GM23248 (cell line): ENCODE results near the gene B9D1. TPM values are rescaled to one million over a fixed set of nuclear protein-coding genes. Genes with fewer than 3 reads are reported as not detected.

Experiments used
- DNase-seq: peaks from one replicate; pipeline ENCODE4 v3.0.0-alpha.2; 2015
- H2AFZ ChIP-seq: fragments of 200-600 bp; sonication (generic); 2 replicates; pipeline ENCODE4 v1.6.1; 2016; ENCODE audit warnings: antibody characterized with exemption
- H3F3A ChIP-seq: fragments of 200-600 bp; sonication (generic); 2 replicates; pipeline ENCODE4 v1.6.1; 2016; ENCODE audit warnings: mild to moderate bottlenecking, antibody characterized with exemption, mixed run types; ENCODE audit not compliant: insufficient read depth
- H3K27ac ChIP-seq: fragments of 200-600 bp; sonication (generic); 2 replicates; pipeline ENCODE4 v1.5.1; 2016; ENCODE audit warnings: mild to moderate bottlenecking
- H3K27me3 ChIP-seq: fragments of 200-600 bp; sonication (generic); replicated peaks from 2 replicates; pipeline ENCODE4 v1.6.1; 2016; ENCODE audit warnings: mild to moderate bottlenecking; ENCODE audit not compliant: insufficient read depth
- H3K36me3 ChIP-seq: fragments of 200-600 bp; sonication (generic); 2 replicates; pipeline ENCODE4 v1.6.1; 2016; ENCODE audit warnings: low read depth, mild to moderate bottlenecking
- H3K4me1 ChIP-seq: fragments of 200-600 bp; sonication (generic); 2 replicates; pipeline ENCODE4 v1.6.1; 2016; ENCODE audit warnings: mild to moderate bottlenecking; ENCODE audit not compliant: insufficient read depth
- H3K4me2 ChIP-seq: fragments of 200-600 bp; sonication (generic); one replicate; pipeline ENCODE4 v1.6.1; 2016; ENCODE audit warnings: mild to moderate bottlenecking; ENCODE audit not compliant: unreplicated experiment
- H3K4me3 ChIP-seq: fragments of 200-600 bp; sonication (generic); 2 replicates; pipeline ENCODE4 v1.5.1; 2016; ENCODE audit warnings: mild to moderate bottlenecking
- H3K79me2 ChIP-seq: fragments of 200-600 bp; sonication (generic); 2 replicates; pipeline ENCODE4 v1.6.1; 2016; ENCODE audit warnings: mild to moderate bottlenecking; ENCODE audit not compliant: insufficient read depth
- H3K9ac ChIP-seq: fragments of 200-600 bp; sonication (generic); 2 replicates; pipeline ENCODE4 v1.6.1; 2016; ENCODE audit warnings: mild to moderate bottlenecking
- H3K9me2 ChIP-seq: fragments of 200-600 bp; sonication (generic); 2 replicates; pipeline ENCODE4 v1.6.1; 2016; ENCODE audit warnings: mixed run types, mild to moderate bottlenecking, moderate library complexity; ENCODE audit not compliant: insufficient read depth
- H3K9me3 ChIP-seq: fragments of 200-600 bp; sonication (generic); one replicate; pipeline ENCODE4 v1.6.1; 2017; ENCODE audit warnings: low read depth
- H4K20me1 ChIP-seq: fragments of 200-600 bp; sonication (generic); 2 replicates; pipeline ENCODE4 v1.6.0; 2016; ENCODE audit not compliant: insufficient read depth
- EZH2 ChIP-seq: fragments of 200-600 bp; sonication (generic); IDR thresholded peaks from 2 replicates; pipeline ENCODE4 v1.6.1; 2018; ENCODE audit warnings: antibody characterized with exemption, mild to moderate bottlenecking; ENCODE audit not compliant: insufficient read depth, poor library complexity, severe bottlenecking
- EZH2phosphoT487 ChIP-seq: fragments of 200-600 bp; sonication (generic); IDR thresholded peaks from 2 replicates; pipeline ENCODE4 v1.6.1; 2018; ENCODE audit warnings: antibody characterized with exemption, moderate library complexity, mild to moderate bottlenecking, low read depth; ENCODE audit not compliant: insufficient read depth
- WGBS, 2 experiments: methylation state at CpG; one replicate each; pipeline ENCODE4 v1.1.6; 2015 to 2017; ENCODE audit warnings: low lambda C conversion rate in 2 of 2, low coverage in 1 of 2; ENCODE audit errors: missing lambda C conversion rate in 2 of 2; 5-methylcytosine and 5-hydroxymethylcytosine counted together
- in situ Hi-C: fragments of 300-500 bp; cut with MboI; formaldehyde crosslinking; loops from 2 replicates; pipeline ENCODE4 v1.15.0; 2020
- polyA plus RNA-seq: library from polyadenylated mRNA; unstranded; fragments of >200 nt; fragmentation: Nextera tagmentation; extraction: Ambion mirVana; gene quantifications from 2 replicates; pipeline ENCODE4 v1.2.1, GENCODE V29; 2016
- total RNA-seq: library from RNA; depleted of rRNA; stranded (reverse); fragments of >200 nt; shearing (Covaris generic); gene quantifications from 2 replicates; pipeline ENCODE4 v1.2.3, GENCODE V29; 2014

The B9D1 gene
- total and polyA plus RNA-seq, 2 experiments from 2014 or later = 15.5 to 24.4 TPM

GRCh38 chr17:19387921-19388521 lies 25.5 kb upstream of the B9D1 start:
- Histone ChIP-seq H3K27ac (peak overlapping the region; percentile 94), H3K79me2 (peaks cover 1% of the 10 kb centered on the region), H4K20me1 (no peaks in the 10 kb centered on the region), H3K27me3 (no peaks in the 10 kb centered on the region), H3K9me3 (no peaks in the 10 kb centered on the region), H2AFZ (no peak overlapping the region), H3K4me2 (peak overlapping the region; percentile 52), H3K9ac (peak overlapping the region; percentile 82), H3K9me2 (no peaks in the 10 kb centered on the region), H3F3A (peaks cover 40% of the 10 kb centered on the region), H3K36me3 (0 out of 2 replicates have a peak, but pooled peaks cover 4% of the 10 kb centered on the region), H3K4me1 (peaks cover 46% of the 10 kb centered on the region), H3K4me3 (no peak overlapping the region)
- no peak for TF ChIP-seq EZH2
- TF ChIP-seq EZH2phosphoT487 = no peak
- WGBS, 2 experiments = 75 to 85% methylated on average over 2 of the region's 2 CpGs
- DNase-seq = peak; percentile 95
- in situ Hi-C loops = no loop called here

- Histone ChIP-seq H3K4me1 (peaks cover 46% of the 10 kb centered on the region), H3K27ac (peak within 1 kb of the TSS; percentile 94), H3F3A (peaks cover 43% of the 10 kb centered on the region), H3K4me2 (peak within 1 kb of the TSS; percentile 52), H3K9me2 (no peaks in the 10 kb centered on the region), H3K36me3 (peaks cover 4% of the 10 kb centered on the region; the same call in 1 of the 2 replicates), H3K9ac (peak within 1 kb of the TSS; percentile 82), H3K27me3 (no peaks in the 10 kb centered on the region), H3K9me3 (no peaks in the 10 kb centered on the region), H2AFZ (peak within 1 kb of the TSS; percentile 45; the same call in 1 of the 2 replicates), H3K4me3 (peak within 1 kb of the TSS; percentile 47), H4K20me1 (no peaks in the 10 kb centered on the region), H3K79me2 (peaks cover 9% of the 10 kb centered on the region)
- in situ Hi-C loops = no loop called here
- peak; percentile 93 for DNase-seq
- 2% methylated on average over 9 to 20 of the region's 22 CpGs for WGBS, 2 experiments
- no peak for TF ChIP-seq EZH2phosphoT487
- no peak for TF ChIP-seq EZH2
Measured at GRCh38 chr17:19386974-19387920, 24.7 kb upstream of the B9D1 start, which contains the start of gene MFAP4. Gene MFAP4, minus strand, starts transcription at chr17:19387190. Its CDS starts 35 bp downstream, at chr17:19387155.

GRCh38 chr17:19386051-19386929 lies 23.8 kb upstream of the B9D1 start:
- in situ Hi-C loops = no loop called here
- Histone ChIP-seq H4K20me1 (no peaks in the 10 kb centered on the region), H3K9me3 (no peaks in the 10 kb centered on the region), H3K4me2 (peak overlapping the region; percentile 52), H3K36me3 (peaks cover 7% of the 10 kb centered on the region; the same call in 1 of the 2 replicates), H3K4me3 (peak overlapping the region; percentile 47), H3K9me2 (no peaks in the 10 kb centered on the region), H3F3A (peaks cover 43% of the 10 kb centered on the region), H2AFZ (no peak overlapping the region), H3K4me1 (peaks cover 46% of the 10 kb centered on the region), H3K79me2 (peaks cover 18% of the 10 kb centered on the region), H3K27ac (peak overlapping the region; percentile 94), H3K27me3 (no peaks in the 10 kb centered on the region), H3K9ac (peak overlapping the region; percentile 82)
- 11 to 13% methylated on average over 19 to 20 of the region's 20 CpGs for WGBS, 2 experiments
- TF ChIP-seq EZH2 (no peak), EZH2phosphoT487 (no peak)
- peak; percentile 98 for DNase-seq

- Histone ChIP-seq H3K27ac (peak overlapping the region; percentile 94), H2AFZ (no peak overlapping the region), H3K4me3 (0 out of 2 replicates have a peak overlapping the region, but pooled peaks have one; percentile 21), H3K36me3 (peaks cover 14% of the 10 kb centered on the region; the same call in 1 of the 2 replicates), H3F3A (peaks cover 43% of the 10 kb centered on the region), H3K9me2 (no peaks in the 10 kb centered on the region), H3K4me2 (peak overlapping the region; percentile 20), H4K20me1 (no peaks in the 10 kb centered on the region), H3K79me2 (peaks cover 26% of the 10 kb centered on the region), H3K9me3 (no peaks in the 10 kb centered on the region), H3K27me3 (no peaks in the 10 kb centered on the region), H3K4me1 (peaks cover 46% of the 10 kb centered on the region), H3K9ac (peak overlapping the region; percentile 52; the same call in 1 of the 2 replicates)
- WGBS, 2 experiments = 52 to 55% methylated on average over 9 of the region's 9 CpGs
- DNase-seq = no peak
- TF ChIP-seq EZH2phosphoT487 (no peak), EZH2 (no peak)
- in situ Hi-C loops = no loop called here
Measured at GRCh38 chr17:19385521-19385983, 23.0 kb upstream of the B9D1 start.
